ENCODE data around the gene UNC5A. TPM values are rescaled to one million over a fixed set of nuclear protein-coding genes. Genes with fewer than 3 reads are reported as not detected.

Gene UNC5A
- total RNA-seq, 1 experiment from 2014 or later: 0.13 TPM

DNA sequence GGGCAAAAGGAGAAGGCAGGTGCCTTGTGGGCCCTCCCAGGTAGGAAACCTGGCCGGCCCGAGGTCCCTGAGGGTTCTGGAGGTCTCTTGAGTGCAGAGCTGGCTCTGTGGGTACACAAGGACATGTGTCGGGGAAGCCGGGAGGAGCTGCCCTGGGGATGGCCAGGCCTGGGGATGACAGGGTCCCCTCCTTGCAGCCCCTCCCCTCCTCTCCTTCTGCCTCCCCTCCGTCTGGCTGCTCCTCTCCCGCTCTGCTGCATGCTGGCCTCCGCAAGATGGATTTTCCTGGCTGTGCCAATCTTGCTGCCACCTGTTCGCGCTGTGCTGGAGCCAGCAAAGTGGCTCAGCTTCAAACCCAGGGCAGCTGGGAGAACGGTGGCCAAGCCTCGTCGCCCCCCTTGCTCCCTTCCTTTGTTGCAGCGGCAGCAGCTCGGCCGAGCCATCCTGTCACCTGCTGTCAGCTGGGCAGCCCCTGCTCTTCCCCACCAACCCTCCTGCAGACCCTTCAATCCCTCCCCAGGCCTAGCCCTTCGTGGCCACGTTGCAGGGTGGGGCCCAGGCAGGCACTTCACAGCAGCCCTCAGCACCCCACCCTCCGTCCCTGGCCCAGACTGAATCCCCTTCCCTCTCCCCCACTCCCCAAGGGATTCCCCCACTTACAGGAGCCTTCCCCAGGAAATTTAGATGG, 17.6 kb upstream of the UNC5A start:
- Histone ChIP-seq H3K36me3 (ENCODE audit: control insufficient read depth, insufficient read depth, low read length) (no peaks in the 10 kb centered on the region), H3K9me3 (ENCODE audit: control insufficient read depth, insufficient read depth, low read depth, low read length) (no peaks in the 10 kb centered on the region), H3K4me3 (ENCODE audit: low read depth in 2 of 2, low read length in 2 of 2) (no peak overlapping the region), H3K27me3 (ENCODE audit: control insufficient read depth, insufficient read depth, low read length) (peaks cover 7% of the 10 kb centered on the region), H3K4me1 (ENCODE audit: control insufficient read depth, insufficient read depth, low read length) (no peaks in the 10 kb centered on the region; the same call in 1 of the 2 replicates), H3K27ac (ENCODE audit: low read length) (no peak overlapping the region)
- TF ChIP-seq TCF7L2 (IDR thresholded peaks at IDR 0.05; ENCODE audit: low read depth, low read length): no peak
- no peak for TF ChIP-seq SIN3A (IDR thresholded peaks at IDR 0.05; ENCODE audit: borderline replicate concordance, insufficient read depth, low read depth, low read length)
- TF ChIP-seq, protein P1, sequence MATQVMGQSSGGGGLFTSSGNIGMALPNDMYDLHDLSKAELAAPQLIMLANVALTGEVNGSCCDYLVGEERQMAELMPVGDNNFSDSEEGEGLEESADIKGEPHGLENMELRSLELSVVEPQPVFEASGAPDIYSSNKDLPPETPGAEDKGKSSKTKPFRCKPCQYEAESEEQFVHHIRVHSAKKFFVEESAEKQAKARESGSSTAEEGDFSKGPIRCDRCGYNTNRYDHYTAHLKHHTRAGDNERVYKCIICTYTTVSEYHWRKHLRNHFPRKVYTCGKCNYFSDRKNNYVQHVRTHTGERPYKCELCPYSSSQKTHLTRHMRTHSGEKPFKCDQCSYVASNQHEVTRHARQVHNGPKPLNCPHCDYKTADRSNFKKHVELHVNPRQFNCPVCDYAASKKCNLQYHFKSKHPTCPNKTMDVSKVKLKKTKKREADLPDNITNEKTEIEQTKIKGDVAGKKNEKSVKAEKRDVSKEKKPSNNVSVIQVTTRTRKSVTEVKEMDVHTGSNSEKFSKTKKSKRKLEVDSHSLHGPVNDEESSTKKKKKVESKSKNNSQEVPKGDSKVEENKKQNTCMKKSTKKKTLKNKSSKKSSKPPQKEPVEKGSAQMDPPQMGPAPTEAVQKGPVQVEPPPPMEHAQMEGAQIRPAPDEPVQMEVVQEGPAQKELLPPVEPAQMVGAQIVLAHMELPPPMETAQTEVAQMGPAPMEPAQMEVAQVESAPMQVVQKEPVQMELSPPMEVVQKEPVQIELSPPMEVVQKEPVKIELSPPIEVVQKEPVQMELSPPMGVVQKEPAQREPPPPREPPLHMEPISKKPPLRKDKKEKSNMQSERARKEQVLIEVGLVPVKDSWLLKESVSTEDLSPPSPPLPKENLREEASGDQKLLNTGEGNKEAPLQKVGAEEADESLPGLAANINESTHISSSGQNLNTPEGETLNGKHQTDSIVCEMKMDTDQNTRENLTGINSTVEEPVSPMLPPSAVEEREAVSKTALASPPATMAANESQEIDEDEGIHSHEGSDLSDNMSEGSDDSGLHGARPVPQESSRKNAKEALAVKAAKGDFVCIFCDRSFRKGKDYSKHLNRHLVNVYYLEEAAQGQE (IDR thresholded peaks at IDR 0.05; ENCODE audit: insufficient read depth in 1 of 2, low read depth in 2 of 2, low read length in 1 of 2): no peak
- no peak for TF ChIP-seq POLR2AphosphoS5 (IDR thresholded peaks at IDR 0.05; ENCODE audit: low read depth, low read length)
- TF ChIP-seq, protein P2, sequence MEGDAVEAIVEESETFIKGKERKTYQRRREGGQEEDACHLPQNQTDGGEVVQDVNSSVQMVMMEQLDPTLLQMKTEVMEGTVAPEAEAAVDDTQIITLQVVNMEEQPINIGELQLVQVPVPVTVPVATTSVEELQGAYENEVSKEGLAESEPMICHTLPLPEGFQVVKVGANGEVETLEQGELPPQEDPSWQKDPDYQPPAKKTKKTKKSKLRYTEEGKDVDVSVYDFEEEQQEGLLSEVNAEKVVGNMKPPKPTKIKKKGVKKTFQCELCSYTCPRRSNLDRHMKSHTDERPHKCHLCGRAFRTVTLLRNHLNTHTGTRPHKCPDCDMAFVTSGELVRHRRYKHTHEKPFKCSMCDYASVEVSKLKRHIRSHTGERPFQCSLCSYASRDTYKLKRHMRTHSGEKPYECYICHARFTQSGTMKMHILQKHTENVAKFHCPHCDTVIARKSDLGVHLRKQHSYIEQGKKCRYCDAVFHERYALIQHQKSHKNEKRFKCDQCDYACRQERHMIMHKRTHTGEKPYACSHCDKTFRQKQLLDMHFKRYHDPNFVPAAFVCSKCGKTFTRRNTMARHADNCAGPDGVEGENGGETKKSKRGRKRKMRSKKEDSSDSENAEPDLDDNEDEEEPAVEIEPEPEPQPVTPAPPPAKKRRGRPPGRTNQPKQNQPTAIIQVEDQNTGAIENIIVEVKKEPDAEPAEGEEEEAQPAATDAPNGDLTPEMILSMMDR (IDR thresholded peaks at IDR 0.05): no peak
- intact Hi-C loops (cut with micrococcal nuclease; ENCODE audit: unreplicated experiment): no loop called here
- no TSS peak for BruUV-seq (replicated peaks)
- CTCF ChIA-PET: no interaction called here
- POLR2A ChIA-PET: no interaction called here
- no peak for ATAC-seq
- in situ Hi-C loops (cut with HindIII; ENCODE audit: low pct_unique_long_range_greater_than_20kb, low sequenced_read_pairs): no loop called here
- no peak for DNase-seq (ENCODE audit: low read depth, low spot score)

DNA sequence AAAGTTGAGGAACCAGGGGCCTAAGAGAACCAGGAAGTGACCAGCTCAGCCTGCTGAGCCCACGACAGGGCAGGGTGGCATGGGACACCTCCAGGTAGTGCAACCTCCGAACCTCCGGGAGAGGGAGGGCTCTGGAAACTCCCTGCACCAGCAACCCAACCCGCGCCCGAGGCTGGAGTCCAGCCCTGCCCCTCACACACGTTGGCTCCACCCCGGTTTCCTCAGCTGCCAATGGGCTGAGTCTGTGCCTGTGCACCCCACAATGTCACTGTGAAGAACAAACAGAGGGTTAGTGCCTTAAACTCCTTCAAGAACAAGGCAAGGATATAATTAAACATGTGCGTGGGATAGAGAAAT, 17.0 kb upstream of the UNC5A start:
- intact Hi-C loops (cut with micrococcal nuclease; ENCODE audit: unreplicated experiment): no loop called here
- Histone ChIP-seq H3K27ac (ENCODE audit: low read length) (no peak overlapping the region), H3K27me3 (ENCODE audit: control insufficient read depth, insufficient read depth, low read length) (peaks cover 5% of the 10 kb centered on the region), H3K36me3 (ENCODE audit: control insufficient read depth, insufficient read depth, low read length) (no peaks in the 10 kb centered on the region), H3K4me3 (ENCODE audit: low read depth in 2 of 2, low read length in 2 of 2) (no peak overlapping the region), H3K9me3 (ENCODE audit: control insufficient read depth, insufficient read depth, low read depth, low read length) (no peaks in the 10 kb centered on the region), H3K4me1 (ENCODE audit: control insufficient read depth, insufficient read depth, low read length) (no peaks in the 10 kb centered on the region; the same call in 1 of the 2 replicates)
- no peak for TF ChIP-seq SIN3A (IDR thresholded peaks at IDR 0.05; ENCODE audit: borderline replicate concordance, insufficient read depth, low read depth, low read length)
- TF ChIP-seq POLR2AphosphoS5 (IDR thresholded peaks at IDR 0.05; ENCODE audit: low read depth, low read length): no peak
- TF ChIP-seq, protein P2 (IDR thresholded peaks at IDR 0.05): no peak
- TF ChIP-seq, protein P1 (IDR thresholded peaks at IDR 0.05; ENCODE audit: insufficient read depth in 1 of 2, low read depth in 2 of 2, low read length in 1 of 2): no peak
- TF ChIP-seq TCF7L2 (IDR thresholded peaks at IDR 0.05; ENCODE audit: low read depth, low read length): no peak
- ChIA-PET CTCF (no interaction called here), POLR2A (no interaction called here)
- in situ Hi-C loops (cut with HindIII; ENCODE audit: low pct_unique_long_range_greater_than_20kb, low sequenced_read_pairs): no loop called here
- no TSS peak for BruUV-seq (replicated peaks)
- DNase-seq (ENCODE audit: low read depth, low spot score) (no peak), ATAC-seq (no peak)
